GM12873 (cell line): Measurements from ENCODE around the gene CTNNA3.

ENCODE experiments used
- CTCF ChIP-seq: IDR thresholded peaks from 2 replicates; pipeline ENCODE4 v1.5.1; 2012; ENCODE audit warnings: low read depth, mild to moderate bottlenecking, moderate library complexity, low read length, control low read depth; ENCODE audit not compliant: insufficient read depth; ENCODE audit errors: missing control alignments

The CTNNA3 gene

GRCh38 chr10:66795866-66796265 lies 900.1 kb downstream of the CTNNA3 start:
- no peak for TF ChIP-seq CTCF

- no peak for TF ChIP-seq CTCF
Observed at GRCh38 chr10:66792441-66792840, 903.6 kb downstream of the CTNNA3 start.

GRCh38 chr10:66788178-66788987 lies 907.6 kb downstream of the CTNNA3 start:
- no peak for TF ChIP-seq CTCF

GRCh38 chr10:66786709-66787108 lies 909.3 kb downstream of the CTNNA3 start:
- no peak for TF ChIP-seq CTCF

GRCh38 chr10:66784770-66785169 lies 911.2 kb downstream of the CTNNA3 start:
- TF ChIP-seq CTCF, result no peak

GRCh38 chr10:66783316-66783715 lies 912.7 kb downstream of the CTNNA3 start:
- no peak for TF ChIP-seq CTCF

GRCh38 chr10:66782776-66783175 lies 913.2 kb downstream of the CTNNA3 start:
- no peak for TF ChIP-seq CTCF
